IPS-20b (cell line): ENCODE results near the gene RNF187.
"Not testable (repeated sequence)": the region's sequence is repeated elsewhere in the genome, so short reads cannot be mapped to it uniquely, and the experiment has no call there.

Source experiments
- H3K27ac ChIP-seq: one replicate; pipeline ENCODE4 v1.5.1; 2013; ENCODE audit warnings: low read length
- H3K27me3 ChIP-seq: 2 replicates; pipeline ENCODE4 v1.6.1; 2013; ENCODE audit warnings: mild to moderate bottlenecking, low read length, inconsistent platforms; ENCODE audit not compliant: insufficient read depth
- H3K36me3 ChIP-seq: 2 replicates; pipeline ENCODE4 v1.6.1; 2013; ENCODE audit warnings: low read depth, mild to moderate bottlenecking, inconsistent platforms, low read length, moderate library complexity; ENCODE audit not compliant: insufficient read depth
- H3K4me1 ChIP-seq: 2 replicates; pipeline ENCODE4 v1.6.1; 2013; ENCODE audit warnings: mild to moderate bottlenecking, control low read depth, inconsistent platforms, low read length, moderate library complexity; ENCODE audit not compliant: insufficient read depth
- H3K4me3 ChIP-seq: 2 replicates; pipeline ENCODE4 v1.5.1; 2013; ENCODE audit warnings: mild to moderate bottlenecking, low read length, inconsistent platforms
- H3K9ac ChIP-seq: 2 replicates; pipeline ENCODE4 v1.6.1; 2013; ENCODE audit warnings: low read depth, mild to moderate bottlenecking, inconsistent platforms, low read length, moderate library complexity
- H3K9me3 ChIP-seq: 2 replicates; pipeline ENCODE4 v1.6.1; 2013; ENCODE audit warnings: mild to moderate bottlenecking, low read depth, low read length, inconsistent platforms; ENCODE audit not compliant: insufficient read depth

Gene RNF187

GRCh38 chr1:228505944-228506343, 18.8 kb downstream of the RNF187 start:
- not testable (repeated sequence) for H3K4me3 ChIP-seq, H3K9me3 ChIP-seq, H3K36me3 ChIP-seq, H3K4me1 ChIP-seq, H3K27ac ChIP-seq, H3K9ac ChIP-seq
- peaks cover 30% of the 10 kb centered on the region for H3K27me3 ChIP-seq

- Histone ChIP-seq H3K9ac (no peak overlapping the region), H3K4me3 (no peak overlapping the region), H3K27ac (no peak overlapping the region), H3K9me3 (no peaks in the 10 kb centered on the region; the same call in none of the 2 replicates), H3K4me1 (no peaks in the 10 kb centered on the region), H3K27me3 (peaks cover 27% of the 10 kb centered on the region), H3K36me3 (no peaks in the 10 kb centered on the region)
Observed at GRCh38 chr1:228507961-228508652, 20.9 kb downstream of the RNF187 start.

- Histone ChIP-seq H3K27me3 (peaks cover 27% of the 10 kb centered on the region), H3K9me3 (no peaks in the 10 kb centered on the region; the same call in none of the 2 replicates), H3K4me3 (no peak overlapping the region), H3K4me1 (no peaks in the 10 kb centered on the region), H3K9ac (no peak overlapping the region), H3K27ac (no peak overlapping the region), H3K36me3 (no peaks in the 10 kb centered on the region)
Observed at GRCh38 chr1:228508840-228509415, 21.7 kb downstream of the RNF187 start.

- Histone ChIP-seq H3K4me3 (no peak overlapping the region), H3K27me3 (peaks cover 27% of the 10 kb centered on the region), H3K9ac (no peak overlapping the region), H3K36me3 (no peaks in the 10 kb centered on the region), H3K27ac (no peak overlapping the region), H3K4me1 (no peaks in the 10 kb centered on the region), H3K9me3 (no peaks in the 10 kb centered on the region; the same call in none of the 2 replicates)
Observed at GRCh38 chr1:228510101-228510802, 23.1 kb downstream of the RNF187 start.

GRCh38 chr1:228510803-228511413, 23.7 kb downstream of the RNF187 start:
- Histone ChIP-seq H3K27me3 (peaks cover 32% of the 10 kb centered on the region), H3K4me1 (no peaks in the 10 kb centered on the region), H3K9me3 (no peaks in the 10 kb centered on the region; the same call in 1 of the 2 replicates), H3K9ac (no peak overlapping the region), H3K27ac (no peak overlapping the region), H3K4me3 (no peak overlapping the region), H3K36me3 (no peaks in the 10 kb centered on the region)

- Histone ChIP-seq H3K9ac (no peak overlapping the region), H3K27me3 (peaks cover 41% of the 10 kb centered on the region), H3K27ac (no peak overlapping the region)
Observed at GRCh38 chr1:228511546-228512445, 24.6 kb downstream of the RNF187 start.

GRCh38 chr1:228512781-228513198, 25.6 kb downstream of the RNF187 start:
- no peaks in the 10 kb centered on the region for H3K36me3 ChIP-seq
- H3K9ac ChIP-seq: no peak overlapping the region
- no peak overlapping the region for H3K4me3 ChIP-seq
- peaks cover 51% of the 10 kb centered on the region for H3K27me3 ChIP-seq
- H3K4me1 ChIP-seq: no peaks in the 10 kb centered on the region
- no peak overlapping the region for H3K27ac ChIP-seq
- H3K9me3 ChIP-seq: no peaks in the 10 kb centered on the region; the same call in 1 of the 2 replicates

More at GRCh38 chr1:228511546-228512445, 24.6 kb downstream of the RNF187 start:
- H3K36me3 ChIP-seq: no peaks in the 10 kb centered on the region
- H3K9me3 ChIP-seq: no peaks in the 10 kb centered on the region; the same call in 1 of the 2 replicates
- no peak overlapping the region for H3K4me3 ChIP-seq
- no peaks in the 10 kb centered on the region for H3K4me1 ChIP-seq

GRCh38 chr1:228513236-228513900, 26.2 kb downstream of the RNF187 start:
- H3K27me3 ChIP-seq: peaks cover 57% of the 10 kb centered on the region
- no peaks in the 10 kb centered on the region; the same call in 1 of the 2 replicates for H3K9me3 ChIP-seq
- H3K9ac ChIP-seq: no peak overlapping the region
- H3K36me3 ChIP-seq: no peaks in the 10 kb centered on the region
- no peak overlapping the region for H3K4me3 ChIP-seq
- no peak overlapping the region for H3K27ac ChIP-seq
- no peaks in the 10 kb centered on the region for H3K4me1 ChIP-seq

- no peak overlapping the region for H3K27ac ChIP-seq
- H3K4me3 ChIP-seq: no peak overlapping the region
- H3K9ac ChIP-seq: no peak overlapping the region
- H3K36me3 ChIP-seq: no peaks in the 10 kb centered on the region
- peaks cover 61% of the 10 kb centered on the region for H3K27me3 ChIP-seq
- no peaks in the 10 kb centered on the region for H3K4me1 ChIP-seq
- H3K9me3 ChIP-seq: no peaks in the 10 kb centered on the region
Observed at GRCh38 chr1:228514421-228514820, 27.2 kb downstream of the RNF187 start.

GRCh38 chr1:228515200-228515834, 28.1 kb downstream of the RNF187 start:
- H3K4me3 ChIP-seq: no peak overlapping the region

More at GRCh38 chr1:228515200-228515834, 28.1 kb downstream of the RNF187 start:
- Histone ChIP-seq H3K9ac (no peak overlapping the region), H3K9me3 (no peaks in the 10 kb centered on the region; the same call in 1 of the 2 replicates), H3K4me1 (no peaks in the 10 kb centered on the region), H3K27me3 (peaks cover 53% of the 10 kb centered on the region), H3K27ac (no peak overlapping the region), H3K36me3 (no peaks in the 10 kb centered on the region)
